ENCODE results near the gene IFT172.
A peak's percentile ranks its signal among the peaks of the same experiment; 100 is the strongest.

The IFT172 gene

DNA sequence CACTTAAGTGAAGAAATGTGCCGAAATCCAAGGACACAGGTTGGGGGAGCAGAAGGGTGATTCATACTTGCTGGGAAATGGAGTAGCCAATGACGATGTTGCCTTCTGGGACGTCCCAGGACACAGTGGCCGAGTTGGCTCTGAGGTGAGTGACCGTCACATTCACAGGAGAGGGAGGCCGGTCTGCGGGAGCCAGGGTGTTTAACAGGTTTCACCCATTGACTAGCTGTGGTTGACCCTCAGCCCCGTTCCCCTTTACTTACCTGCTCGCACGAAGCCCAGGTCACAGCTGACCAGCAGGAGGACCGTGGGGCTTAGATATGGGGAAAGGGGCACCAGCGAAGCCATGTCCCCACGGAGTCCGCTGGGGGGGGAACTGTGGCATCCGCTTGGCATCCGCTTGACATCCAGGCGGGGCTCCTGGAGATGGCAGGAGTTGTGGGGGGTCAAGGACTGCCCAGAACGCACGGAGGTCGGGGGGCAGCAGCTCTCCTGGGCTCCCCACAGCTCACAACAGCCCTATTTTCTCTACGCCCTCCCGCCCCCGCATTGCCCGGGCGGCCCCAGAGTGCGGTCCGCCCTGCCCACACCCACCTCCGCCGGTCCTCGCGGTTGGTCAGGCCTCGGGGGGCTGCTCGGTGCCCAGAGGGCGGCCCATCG is 4.9 kb upstream of the IFT172 start:
- no peak for DNase-seq (ENCODE audit: extremely low read depth in 1 of 2, low read depth in 1 of 2)

DNA sequence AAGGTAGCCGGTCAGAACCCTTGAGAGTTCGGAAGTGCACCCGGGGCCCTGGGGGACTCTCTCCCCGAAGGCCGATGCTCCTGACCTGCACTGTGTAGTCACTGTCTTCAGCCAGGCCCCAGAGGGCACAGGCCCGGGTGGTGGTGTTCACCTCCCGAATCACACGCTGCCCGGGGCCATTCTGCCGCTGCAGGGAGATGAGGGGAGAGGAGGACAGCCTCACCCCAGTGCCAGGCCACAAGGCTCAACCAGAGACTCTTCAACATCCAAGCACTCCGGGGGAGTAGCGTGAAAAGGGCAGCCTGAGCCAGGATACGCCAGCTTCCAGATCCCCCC is 4.4 kb upstream of the IFT172 start:
- DNase-seq (ENCODE audit: extremely low read depth in 1 of 2, low read depth in 1 of 2), result no peak

DNA sequence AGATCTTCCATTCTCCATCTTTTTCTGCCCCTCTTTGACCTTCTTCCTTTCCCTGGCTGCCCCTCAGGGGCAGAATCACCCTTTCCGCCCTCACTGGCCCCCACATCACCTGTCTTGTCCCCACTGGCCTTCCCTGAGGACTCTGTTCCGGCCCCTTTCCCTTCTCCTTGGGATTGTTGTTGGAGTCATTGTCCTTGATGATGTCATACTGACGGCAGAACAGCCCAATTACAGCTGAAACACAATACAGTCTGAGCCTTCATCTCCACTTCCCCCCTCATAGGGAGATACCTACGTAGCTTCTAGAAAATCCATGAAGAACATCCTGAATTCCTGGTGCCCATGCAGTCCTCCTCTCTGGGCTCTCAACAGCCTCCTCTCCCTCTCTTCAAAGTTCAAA is 3.0 kb upstream of the IFT172 start:
- DNase-seq (ENCODE audit: extremely low read depth in 1 of 2, low read depth in 1 of 2), result no peak

DNA sequence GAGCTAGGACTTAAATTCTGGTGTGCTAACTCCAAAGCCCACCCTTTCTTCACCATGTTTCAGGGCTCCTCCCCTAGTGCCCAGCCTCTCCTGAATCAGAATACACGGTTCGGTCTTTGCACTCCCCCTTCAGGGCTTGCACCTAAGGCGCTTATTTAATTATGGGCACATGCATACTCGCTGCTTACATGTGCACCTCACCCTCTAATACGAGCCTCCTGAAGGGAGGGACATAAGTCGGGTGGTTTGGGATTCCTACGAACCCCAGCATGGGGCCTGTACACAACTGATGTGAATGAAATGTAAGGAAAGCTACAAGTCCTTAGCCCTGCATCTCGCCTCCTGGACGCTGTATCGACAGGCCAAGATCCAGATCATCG is 435 bp downstream of the IFT172 start:
- no peak for DNase-seq (ENCODE audit: extremely low read depth in 1 of 2, low read depth in 1 of 2)

DNA sequence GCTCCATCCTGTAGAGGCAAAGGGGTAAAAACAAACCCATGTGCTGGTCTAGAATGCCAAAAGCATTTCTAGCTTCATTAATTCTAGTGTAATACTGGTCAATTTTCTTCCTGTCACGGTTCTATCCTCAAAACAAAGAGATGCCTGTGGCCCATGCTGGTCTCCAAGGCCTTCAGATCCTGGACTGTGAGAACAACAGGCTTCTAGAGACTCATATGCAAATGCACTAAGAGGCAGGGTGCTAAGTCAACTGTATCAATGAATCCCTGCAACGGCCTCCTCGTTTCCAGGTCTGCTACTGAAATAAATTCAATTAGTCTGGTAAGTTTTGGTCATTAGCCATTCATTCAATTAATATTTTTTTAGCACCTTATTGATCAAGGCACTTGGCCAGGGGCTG is 4.0 kb downstream of the IFT172 start:
- DNase-seq (ENCODE audit: extremely low read depth in 1 of 2, low read depth in 1 of 2), result no peak

DNA sequence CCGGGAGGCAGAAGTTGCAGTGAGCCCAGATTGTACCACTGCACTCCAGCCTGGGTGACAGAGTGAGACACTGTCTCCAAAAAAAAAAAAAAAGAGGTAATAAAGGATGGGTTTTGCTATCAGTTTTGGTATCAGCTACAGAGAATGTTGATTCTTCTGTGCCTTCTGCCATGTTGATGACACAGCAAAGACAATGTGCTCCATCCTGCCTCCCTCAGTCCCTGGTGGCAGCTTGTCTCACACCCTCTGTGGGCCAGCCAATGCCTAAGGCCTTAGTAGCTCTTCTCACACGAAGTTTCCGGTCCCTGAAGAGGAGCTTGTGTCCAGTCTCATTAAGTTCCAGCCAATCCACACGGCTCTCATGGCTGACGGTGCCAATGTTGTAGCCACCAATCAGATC is 17.6 kb downstream of the IFT172 start:
- no peak for DNase-seq (ENCODE audit: extremely low read depth in 1 of 2, low read depth in 1 of 2)

DNA sequence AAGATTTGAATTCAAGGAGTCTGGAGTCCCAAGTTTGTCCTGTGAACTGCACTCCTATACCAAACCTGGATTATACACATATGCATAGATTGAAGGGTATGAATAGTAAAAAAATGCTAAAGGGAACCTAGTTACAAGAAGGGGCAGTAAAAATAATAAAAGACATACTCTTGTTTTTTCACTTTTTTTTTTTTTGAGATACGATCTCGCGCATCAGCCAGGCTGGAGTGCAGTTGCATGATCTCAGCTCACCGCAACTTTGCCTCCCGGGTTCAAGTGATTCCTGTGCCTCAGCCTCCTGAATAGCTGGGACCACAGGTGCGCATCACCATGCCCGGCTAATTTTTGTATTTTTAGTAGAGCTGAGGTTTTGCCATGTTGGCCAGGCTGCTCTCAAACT is 25.1 kb downstream of the IFT172 start:
- no peak for DNase-seq (ENCODE audit: extremely low read depth in 1 of 2, low read depth in 1 of 2)

DNA sequence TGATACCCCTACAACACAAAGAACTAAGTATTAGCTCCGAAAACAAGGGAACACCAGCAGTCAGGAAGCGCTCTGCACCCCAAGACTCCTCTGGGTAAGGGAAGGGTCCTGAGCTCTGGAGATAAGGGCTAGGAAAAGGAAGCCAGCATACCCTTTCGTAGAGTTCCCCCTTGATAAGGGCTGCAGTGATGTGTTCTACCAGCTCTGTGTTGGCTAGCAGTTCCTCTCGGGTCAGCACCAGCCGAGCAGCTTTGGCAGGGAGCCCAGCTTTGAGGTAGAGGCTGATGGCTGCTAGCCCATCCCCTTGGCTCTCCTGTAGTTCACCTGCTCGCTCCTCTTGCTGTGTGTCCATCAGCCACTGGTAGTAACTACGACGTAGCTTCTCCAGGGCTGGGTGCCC is 28.4 kb downstream of the IFT172 start:
- DNase-seq (ENCODE audit: extremely low read depth in 1 of 2, low read depth in 1 of 2), result no peak

DNA sequence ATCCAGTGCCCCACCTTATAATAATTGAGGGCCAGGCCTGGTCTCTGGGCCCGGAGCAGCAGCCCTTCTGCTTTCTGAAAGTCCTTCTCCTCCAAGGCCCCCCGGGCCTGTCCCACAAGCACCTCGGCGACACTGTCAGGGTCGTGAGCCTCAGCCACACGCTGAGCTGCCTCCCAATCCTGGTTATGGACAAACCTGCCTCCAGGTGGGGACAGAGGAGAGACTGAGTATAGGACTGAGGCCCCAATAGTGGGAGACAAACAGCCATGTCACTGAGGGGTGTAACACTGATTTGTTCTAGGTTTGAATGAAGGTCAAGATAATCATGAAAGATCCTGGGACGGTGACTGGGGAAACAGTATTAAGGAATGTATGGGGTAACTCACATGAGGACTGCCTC is 35.6 kb downstream of the IFT172 start:
- DNase-seq (ENCODE audit: extremely low read depth in 1 of 2, low read depth in 1 of 2), result no peak

DNA sequence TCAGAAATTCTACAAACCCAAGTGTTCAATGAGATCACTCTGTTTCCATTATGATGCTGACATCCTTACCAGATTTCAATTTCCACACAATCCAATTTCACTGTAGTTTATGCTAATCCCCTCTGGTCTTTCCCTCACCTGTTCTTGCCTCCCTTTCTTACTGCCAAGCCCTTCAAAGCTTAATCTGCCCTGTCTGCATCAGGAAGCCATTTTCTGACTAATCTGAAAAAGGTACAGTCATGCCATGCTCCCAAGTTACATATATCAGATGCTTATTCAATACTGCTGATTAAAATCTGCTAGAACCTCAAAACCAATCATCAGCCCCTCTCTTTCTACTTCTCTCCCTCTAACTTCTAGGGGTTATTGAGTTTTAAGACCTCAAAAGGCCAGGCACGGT is 38.4 kb downstream of the IFT172 start:
- no peak for DNase-seq (ENCODE audit: extremely low read depth in 1 of 2, low read depth in 1 of 2)

DNA sequence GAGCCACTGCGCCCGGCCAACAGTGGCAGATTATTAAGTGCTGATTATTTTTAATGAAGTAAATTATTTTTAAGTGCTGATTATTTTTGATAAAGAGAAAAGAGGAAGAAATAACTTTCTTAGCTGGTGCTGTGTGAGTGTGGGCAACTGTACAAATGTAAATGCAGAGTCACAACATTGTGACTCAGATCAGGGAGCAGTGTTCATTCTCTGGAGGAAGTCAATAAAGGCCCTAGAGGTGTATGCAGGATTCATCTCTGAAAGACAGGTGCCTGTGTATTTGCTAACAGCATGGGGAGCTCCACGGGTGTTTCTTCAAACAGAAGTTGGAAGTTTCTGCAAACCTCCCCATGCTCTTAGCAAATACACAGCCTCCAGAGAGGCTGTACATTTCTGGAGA is 41.2 kb downstream of the IFT172 start:
- DNase-seq (ENCODE audit: extremely low read depth in 1 of 2, low read depth in 1 of 2), result no peak

DNA sequence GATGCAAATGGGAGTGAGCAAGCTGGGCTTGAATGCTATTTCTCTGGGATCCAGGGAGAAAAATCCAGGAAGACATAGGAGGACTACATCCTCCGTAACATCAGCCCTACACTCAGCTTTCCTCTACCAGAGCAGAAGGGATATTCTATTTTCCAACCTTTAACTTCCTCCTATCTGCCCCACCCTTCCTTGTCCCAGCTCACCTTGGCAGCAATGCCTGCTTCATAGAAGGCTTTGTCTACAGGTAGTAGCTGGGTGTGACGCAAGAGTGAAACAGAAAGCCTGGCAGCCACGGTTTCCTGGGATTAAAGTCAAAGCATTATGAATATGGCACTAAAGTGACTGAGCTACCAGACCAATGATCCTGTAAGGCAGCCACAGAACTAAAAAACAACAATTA is 43.5 kb downstream of the IFT172 start:
- no peak for DNase-seq (ENCODE audit: extremely low read depth in 1 of 2, low read depth in 1 of 2)

DNA sequence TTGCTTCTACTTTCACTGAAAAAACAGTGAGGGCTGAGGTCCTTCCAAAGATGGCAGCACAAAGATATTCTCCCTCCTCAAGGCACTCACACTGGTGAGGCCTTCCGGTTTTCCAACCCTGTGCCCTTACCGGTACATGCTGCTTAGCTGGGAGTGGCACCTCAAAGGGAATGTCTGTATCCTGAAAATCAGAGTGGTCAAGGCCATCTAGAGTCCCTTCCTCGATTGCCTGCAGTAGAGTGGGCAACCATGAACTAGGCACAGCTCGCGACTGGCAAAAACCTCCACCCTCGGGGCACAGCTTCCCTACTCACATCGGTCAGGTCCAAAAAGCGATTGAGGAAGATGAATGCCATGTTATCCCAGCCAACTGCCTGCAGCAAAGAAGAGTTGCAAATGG is 43.9 kb downstream of the IFT172 start:
- DNase-seq (ENCODE audit: extremely low read depth in 1 of 2, low read depth in 1 of 2), result no peak

DNA sequence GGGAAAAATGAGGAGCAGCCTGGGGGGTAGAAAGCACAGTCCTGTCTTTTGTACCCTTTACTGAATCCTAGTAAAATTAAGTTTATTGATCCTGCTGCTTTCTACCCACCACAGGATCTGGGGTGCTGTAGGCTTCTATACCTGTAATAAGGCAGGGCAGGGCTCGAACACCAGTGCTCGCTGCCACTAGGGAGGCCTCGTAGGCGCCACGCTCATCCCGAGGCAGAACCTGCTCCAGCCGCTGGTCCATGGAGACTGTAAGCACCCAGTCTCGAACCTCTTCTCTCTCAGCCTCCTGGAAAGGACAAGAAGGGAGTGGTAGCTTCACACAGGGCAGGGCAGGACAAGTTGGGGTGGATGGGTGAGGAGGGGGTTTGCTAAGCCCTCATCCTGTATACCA is 44.4 kb downstream of the IFT172 start:
- no peak for DNase-seq (ENCODE audit: extremely low read depth in 1 of 2, low read depth in 1 of 2)

DNA sequence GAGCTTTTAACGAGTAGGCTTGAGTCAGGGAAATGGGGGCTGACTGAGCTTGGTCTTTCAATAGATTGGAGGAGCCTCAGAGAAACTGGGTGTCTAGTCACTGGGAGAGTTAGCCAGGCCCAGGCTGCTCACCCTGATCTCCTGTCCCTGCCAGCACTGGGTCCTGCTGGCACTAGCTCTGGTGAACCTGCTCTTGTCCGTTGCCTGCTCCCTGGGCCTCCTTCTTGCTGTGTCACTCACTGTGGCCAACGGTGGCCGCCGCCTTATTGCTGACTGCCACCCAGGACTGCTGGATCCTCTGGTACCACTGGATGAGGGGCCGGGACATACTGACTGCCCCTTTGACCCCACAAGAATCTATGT is 46.6 kb downstream of the IFT172 start:
- DNase-seq (ENCODE audit: extremely low read depth in 1 of 2, low read depth in 1 of 2), result no peak

DNA sequence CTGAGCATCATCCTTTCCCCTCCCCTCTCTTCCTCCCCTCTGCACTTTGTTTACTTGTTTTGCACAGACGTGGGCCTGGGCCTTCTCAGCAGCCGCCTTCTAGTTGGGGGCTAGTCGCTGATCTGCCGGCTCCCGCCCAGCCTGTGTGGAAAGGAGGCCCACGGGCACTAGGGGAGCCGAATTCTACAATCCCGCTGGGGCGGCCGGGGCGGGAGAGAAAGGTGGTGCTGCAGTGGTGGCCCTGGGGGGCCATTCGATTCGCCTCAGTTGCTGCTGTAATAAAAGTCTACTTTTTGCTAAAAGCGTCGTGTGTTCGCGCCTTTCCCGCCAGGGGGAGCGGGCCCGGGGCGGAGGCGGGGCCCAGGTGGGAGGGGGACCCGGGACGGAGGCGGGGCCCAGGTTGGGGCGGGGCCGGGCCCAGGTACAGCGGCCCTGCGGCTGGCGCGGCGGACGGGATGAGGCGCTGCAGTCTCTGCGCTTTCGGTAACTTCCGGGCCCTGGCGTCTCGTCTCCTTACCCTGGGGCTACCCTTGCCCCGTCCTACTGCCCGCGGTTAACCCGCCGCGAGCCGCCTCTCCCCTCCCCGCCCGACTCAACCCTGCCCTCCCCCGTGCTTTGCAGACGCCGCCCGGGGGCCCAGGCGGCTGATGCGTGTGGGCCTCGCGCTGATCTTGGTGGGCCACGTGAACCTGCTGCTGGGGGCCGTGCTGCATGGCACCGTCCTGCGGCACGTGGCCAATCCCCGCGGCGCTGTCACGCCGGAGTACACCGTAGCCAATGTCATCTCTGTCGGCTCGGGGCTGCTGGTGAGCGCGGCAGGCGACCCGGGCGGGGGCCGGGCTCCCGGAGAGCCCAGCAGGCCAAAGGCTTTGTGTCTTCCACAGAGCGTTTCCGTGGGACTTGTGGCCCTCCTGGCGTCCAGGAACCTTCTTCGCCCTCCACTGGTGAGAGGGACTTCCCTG is 47.3 kb downstream of the IFT172 start, which contains the start of gene KRTCAP3:
Gene KRTCAP3 (plus strand): TSS at position 424 of the 962 bp plus-strand sequence. CDS start 32 bp downstream, at position 456.
- no peak for DNase-seq (ENCODE audit: extremely low read depth in 1 of 2, low read depth in 1 of 2)

DNA sequence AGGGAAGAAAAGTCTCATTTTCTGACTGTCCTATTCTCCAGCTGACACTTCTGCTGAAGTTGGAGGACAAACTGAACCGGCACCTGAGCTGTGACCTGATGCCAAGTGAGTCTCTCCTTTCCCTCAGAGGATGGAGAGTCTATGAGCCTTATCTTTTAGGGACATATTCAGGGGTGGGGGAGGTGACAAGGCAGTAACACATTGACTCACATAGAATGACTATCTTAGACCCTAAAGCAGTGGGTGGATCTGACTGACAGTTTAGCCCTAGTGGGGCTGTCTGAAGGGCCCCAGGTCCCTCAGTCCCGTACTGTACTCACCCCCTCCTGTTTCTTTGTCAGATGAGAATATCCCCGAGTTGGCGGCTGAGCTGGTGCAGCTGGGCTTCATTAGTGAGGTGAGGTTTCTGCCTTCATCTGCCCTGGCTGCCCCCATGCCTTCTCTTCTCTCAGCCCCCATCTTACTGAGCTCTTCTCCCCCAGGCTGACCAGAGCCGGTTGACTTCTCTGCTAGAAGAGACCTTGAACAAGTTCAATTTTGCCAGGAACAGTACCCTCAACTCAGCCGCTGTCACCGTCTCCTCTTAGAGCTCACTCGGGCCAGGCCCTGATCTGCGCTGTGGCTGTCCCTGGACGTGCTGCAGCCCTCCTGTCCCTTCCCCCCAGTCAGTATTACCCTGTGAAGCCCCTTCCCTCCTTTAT is 48.2 kb downstream of the IFT172 start:
- DNase-seq (ENCODE audit: extremely low read depth in 1 of 2, low read depth in 1 of 2), result no peak

DNA sequence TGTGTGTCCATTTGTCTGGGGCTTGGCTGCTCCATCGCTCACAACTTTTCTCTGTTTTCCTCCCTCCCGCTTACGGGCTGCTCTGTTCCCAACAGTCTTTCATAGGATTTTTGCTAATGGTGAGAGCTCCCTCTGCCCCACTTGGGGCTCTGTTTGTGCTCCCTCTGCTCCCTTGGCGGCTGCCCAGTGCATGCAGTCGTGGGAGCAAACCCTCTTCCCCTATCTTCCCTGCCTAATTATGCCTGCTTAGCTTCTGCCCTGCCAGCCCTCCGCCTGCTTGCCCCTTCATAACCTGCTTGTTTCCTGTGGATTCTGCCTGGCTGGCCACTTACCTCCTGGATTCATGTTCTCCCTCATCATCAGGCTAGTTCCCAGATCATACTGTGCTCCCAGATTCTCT is 53.9 kb downstream of the IFT172 start:
- no peak for DNase-seq (ENCODE audit: extremely low read depth in 1 of 2, low read depth in 1 of 2)

DNA sequence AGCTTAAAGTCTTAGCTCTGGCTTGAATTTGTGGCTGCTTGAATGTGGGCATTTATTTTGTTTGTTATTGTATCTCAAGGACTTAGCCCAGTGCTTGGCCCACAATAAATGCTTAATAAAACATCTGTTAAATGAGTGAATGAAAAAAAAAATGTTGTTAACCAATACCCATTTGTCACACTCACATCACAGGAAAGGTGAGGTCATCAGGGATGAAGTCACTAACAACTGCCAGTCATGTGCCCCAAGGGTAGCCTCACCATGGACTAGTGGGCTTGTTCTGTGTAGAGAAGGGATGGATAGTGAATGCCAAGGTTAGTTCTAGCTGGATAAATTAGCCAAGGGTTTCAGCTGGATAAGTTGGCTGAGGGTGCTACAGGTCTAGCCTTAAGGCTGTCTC is 58.1 kb downstream of the IFT172 start:
- DNase-seq (ENCODE audit: extremely low read depth in 1 of 2, low read depth in 1 of 2), result no peak

DNA sequence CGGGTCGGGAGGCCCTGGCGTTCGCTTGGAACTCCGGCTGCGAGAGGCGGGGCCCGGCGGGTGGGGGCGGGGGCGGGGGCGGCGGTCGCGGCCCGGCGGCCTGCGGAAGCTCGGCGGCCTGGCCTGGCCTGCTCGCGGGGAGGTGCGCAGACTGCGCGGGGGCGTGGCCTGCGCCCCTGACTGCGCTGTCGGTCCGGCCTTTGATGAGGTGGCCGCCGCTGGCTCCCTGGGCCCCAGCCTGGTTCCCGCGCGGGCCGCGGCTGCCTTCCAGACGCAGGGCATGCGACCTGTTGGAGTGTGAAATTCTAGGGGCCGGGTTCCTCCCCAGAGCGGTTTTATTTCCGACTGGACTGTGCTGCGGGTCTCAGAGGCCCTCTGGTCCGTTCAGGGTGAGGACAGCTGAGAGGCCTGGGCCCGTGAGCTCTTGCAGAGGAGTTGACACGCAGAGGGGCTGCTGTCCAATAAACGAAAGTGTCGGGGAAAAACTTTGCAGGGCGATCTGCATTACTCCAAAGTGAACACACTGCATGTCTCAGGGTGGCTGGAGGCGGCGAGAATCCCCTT is 60.5 kb downstream of the IFT172 start:
- DNase-seq (ENCODE audit: extremely low read depth in 1 of 2, low read depth in 1 of 2), result peak in 1 of 2 donors; percentile 56

DNA sequence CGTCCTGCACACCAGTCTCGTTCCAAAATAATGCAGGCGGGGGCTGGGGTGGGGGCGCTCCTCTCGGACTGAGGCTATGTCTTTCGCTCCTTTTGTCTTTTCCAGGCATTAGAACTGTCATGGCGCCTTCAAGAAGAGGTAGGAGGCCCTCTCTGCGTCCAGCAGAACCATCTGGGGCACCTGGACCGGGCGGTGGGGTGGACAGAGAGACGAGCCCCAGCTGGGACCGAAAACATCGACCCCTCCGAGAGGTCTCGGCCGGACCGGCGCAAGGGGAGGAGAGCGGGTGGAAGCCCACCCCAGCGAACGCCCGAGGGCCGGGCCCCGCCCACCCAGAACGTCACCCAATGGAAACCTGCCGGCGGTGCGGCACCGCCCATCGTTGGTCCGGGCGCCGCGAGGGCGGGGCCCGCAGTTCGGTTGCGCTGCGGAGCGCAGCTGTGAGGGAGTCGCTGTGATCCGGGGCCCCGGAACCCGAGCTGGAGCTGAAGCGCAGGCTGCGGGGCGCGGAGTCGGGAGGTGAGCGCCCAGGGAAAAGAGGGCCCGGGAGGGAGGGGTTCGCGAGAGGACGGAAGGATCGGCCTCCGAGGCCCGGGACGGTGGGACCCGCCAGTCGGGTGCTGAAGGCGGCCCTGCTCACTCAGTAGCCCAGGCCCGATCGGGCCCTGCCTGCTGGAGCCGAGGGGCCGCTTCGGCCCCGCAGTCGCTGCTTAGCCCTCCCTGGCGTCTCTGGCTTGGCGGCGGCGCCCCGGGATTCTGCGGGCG is 61.1 kb downstream of the IFT172 start, which contains the start of gene NRBP1:
Gene NRBP1 (plus strand): TSS at position 419 of the 765 bp plus-strand sequence. CDS start 4,643 bp downstream, outside the sequence.
- peak; percentile 63 to 90 for DNase-seq (ENCODE audit: extremely low read depth in 1 of 2, low read depth in 1 of 2)

All from activated CD8-positive, alpha-beta memory T cell treated with anti-CD3 and anti-CD28 coated beads for 1 hour (primary cell).